Activated CD4-positive, alpha-beta T cell treated with anti-CD3 and anti-CD28 coated beads for 36 hours (primary cell): ENCODE results near the gene C1QB. TPM values are rescaled to one million over a fixed set of nuclear protein-coding genes. Genes with fewer than 3 reads are reported as not detected.
A peak's percentile ranks its signal among the peaks of the same experiment; 100 is the strongest.
"Not testable (repeated sequence)": the region's sequence is repeated elsewhere in the genome, so short reads cannot be mapped to it uniquely, and the experiment has no call there.

Experiments
- ATAC-seq: fragments of 200-7000 bp; cut with Tn5 transposase; one replicate; pipeline ENCODE4 v1.10.0; 2021; ENCODE audit warnings: mild to moderate bottlenecking, moderate library complexity
- CTCF ChIA-PET: fragments of 350-600 bp; sonication (Branson Sonifier 250); formaldehyde crosslinking; loops from one replicate; lab custom pipeline; 2021; ENCODE audit warnings: antibody characterized with exemption; lab: Charles Lee
- POLR2A ChIA-PET: fragments of 350-600 bp; sonication (Branson Sonifier 250); formaldehyde crosslinking; loops from one replicate; lab custom pipeline; 2021; ENCODE audit warnings: antibody characterized with exemption, inconsistent platforms; lab: Charles Lee
- DNase-seq: peaks from one replicate; pipeline ENCODE4 v3.0.0-alpha.2; 2020
- H3K27ac Mint-ChIP-seq: one replicate; pipeline ENCODE4 v1.8.0; 2021; ENCODE audit warnings: mixed read lengths
- H3K27me3 Mint-ChIP-seq: one replicate; pipeline ENCODE4 v1.8.0; 2021; ENCODE audit warnings: mixed read lengths
- H3K36me3 Mint-ChIP-seq: one replicate; pipeline ENCODE4 v1.8.0; 2021; ENCODE audit warnings: low read depth, mixed read lengths
- H3K4me1 Mint-ChIP-seq: one replicate; pipeline ENCODE4 v1.8.0; 2021; ENCODE audit warnings: mixed read lengths
- H3K4me3 Mint-ChIP-seq: one replicate; pipeline ENCODE4 v1.8.0; 2021; ENCODE audit warnings: mild to moderate bottlenecking, moderate library complexity, mixed read lengths
- H3K9me3 Mint-ChIP-seq: one replicate; pipeline ENCODE4 v1.8.0; 2021; ENCODE audit warnings: low read depth, mixed read lengths
- intact Hi-C, 2 experiments: fragments of 100-400 bp; cut with DNase I in 1 of 2; cut with micrococcal nuclease in 1 of 2; formaldehyde crosslinking; loops; one replicate each; pipeline versions ENCODE4 v1.14.2 to v1.15.1; 2022 to 2024; cut with DNase I, micrococcal nuclease
- microRNA-seq: library from miRNA; unstranded; fragments of <30 nt; microRNA quantifications from one replicate; pipeline ENCODE4 v1.2.0, GENCODE V29; 2021; ENCODE audit warnings: borderline replicate concordance
- total RNA-seq, 2 experiments: library from RNA; stranded (reverse); gene quantifications; one replicate each; pipeline ENCODE4 v1.2.3, GENCODE V29; 2021

Gene C1QB
- total RNA-seq, 2 experiments from 2014 or later: not detected

GRCh38 chr1:22705586-22705985 is 52.5 kb downstream of the C1QB start:
- ChIA-PET CTCF (interaction anchor here (0.7 to 3.4 kb wide), 9 partner anchors 15 to 258 kb away, joined by 3 to 24 read pairs (median 5); no protein-coding TSS in a partner anchor), POLR2A (no interaction called here)
- Mint-ChIP-seq H3K9me3 (no peaks in the 10 kb centered on the region), H3K36me3 (no peaks in the 10 kb centered on the region), H3K4me3 (no peak overlapping the region), H3K27ac (no peak overlapping the region), H3K27me3 (peaks cover 29% of the 10 kb centered on the region), H3K4me1 (peaks cover 2% of the 10 kb centered on the region)
- no peak for ATAC-seq
- DNase-seq: no peak
- intact Hi-C loops: no loop called here

- POLR2A ChIA-PET, intact Hi-C loops, DNase-seq, H3K27ac Mint-ChIP-seq, H3K4me1 Mint-ChIP-seq, ATAC-seq, H3K4me3 Mint-ChIP-seq, H3K36me3 Mint-ChIP-seq, H3K9me3 Mint-ChIP-seq, CTCF ChIA-PET: not testable (repeated sequence)
- peaks cover 29% of the 10 kb centered on the region for H3K27me3 Mint-ChIP-seq
Observed at GRCh38 chr1:22706100-22706499, 53.1 kb downstream of the C1QB start.

GRCh38 chr1:22708777-22709176 is 55.7 kb downstream of the C1QB start:
- no peak for DNase-seq
- intact Hi-C loops: no loop called here
- Mint-ChIP-seq H3K4me1 (peaks cover 11% of the 10 kb centered on the region), H3K27ac (no peak overlapping the region), H3K4me3 (no peak overlapping the region), H3K9me3 (no peaks in the 10 kb centered on the region), H3K36me3 (no peaks in the 10 kb centered on the region), H3K27me3 (peaks cover 48% of the 10 kb centered on the region)
- ChIA-PET POLR2A (no interaction called here), CTCF (interaction anchor here (1.3 kb wide), 1 partner anchor 9 kb away, joined by 3 read pairs; no protein-coding TSS in a partner anchor)
- no peak for ATAC-seq

- ATAC-seq: no peak
- Mint-ChIP-seq H3K9me3 (no peaks in the 10 kb centered on the region), H3K4me3 (no peak overlapping the region), H3K4me1 (peaks cover 11% of the 10 kb centered on the region), H3K36me3 (no peaks in the 10 kb centered on the region), H3K27ac (no peak overlapping the region), H3K27me3 (peaks cover 53% of the 10 kb centered on the region)
- no peak for DNase-seq
- ChIA-PET POLR2A (no interaction called here), CTCF (no interaction called here)
- intact Hi-C loops: no loop called here
Observed at GRCh38 chr1:22709227-22709626, 56.2 kb downstream of the C1QB start.

GRCh38 chr1:22709891-22710700 is 57.1 kb downstream of the C1QB start:
- Mint-ChIP-seq H3K4me1 (peaks cover 11% of the 10 kb centered on the region), H3K9me3 (no peaks in the 10 kb centered on the region), H3K27ac (no peak overlapping the region), H3K27me3 (peaks cover 61% of the 10 kb centered on the region), H3K4me3 (peak overlapping the region; percentile 18), H3K36me3 (no peaks in the 10 kb centered on the region)
- ChIA-PET POLR2A (no interaction called here), CTCF (no interaction called here)
- DNase-seq: peak; percentile 49
- ATAC-seq: peak; percentile 11
- intact Hi-C loops: no loop called here

GRCh38 chr1:22710701-22711049 is 57.6 kb downstream of the C1QB start, which contains the start of gene EPHB2:
Gene EPHB2 (plus strand): TSS chr1:22710839. CDS start chr1:22710983, 144 bp downstream.
- Mint-ChIP-seq H3K27me3 (peaks cover 57% of the 10 kb centered on the region), H3K36me3 (no peaks in the 10 kb centered on the region), H3K4me3 (peak within 1 kb of the TSS; percentile 18), H3K27ac (no peak within 1 kb of the TSS), H3K9me3 (no peaks in the 10 kb centered on the region), H3K4me1 (peaks cover 11% of the 10 kb centered on the region)
- intact Hi-C loops: no loop called here
- DNase-seq: peak; percentile 48
- POLR2A ChIA-PET: no interaction called here
- CTCF ChIA-PET: no interaction called here
- ATAC-seq: peak; percentile 57

- intact Hi-C loops: no loop called here
- Mint-ChIP-seq H3K27me3 (peaks cover 56% of the 10 kb centered on the region), H3K36me3 (no peaks in the 10 kb centered on the region), H3K9me3 (no peaks in the 10 kb centered on the region), H3K27ac (no peak overlapping the region), H3K4me3 (no peak overlapping the region), H3K4me1 (peaks cover 11% of the 10 kb centered on the region)
- DNase-seq: no peak
- ChIA-PET POLR2A (no interaction called here), CTCF (no interaction called here)
- ATAC-seq: peak; percentile 32
Observed at GRCh38 chr1:22711071-22711470, 58.0 kb downstream of the C1QB start.

Small RNA genes lying within 50 kb of the gene (microRNA-seq; reads per million reads assigned to microRNA genes)
- not detected for gene MIR6127

Other genes with a start within 250 kb of the C1QB start
- gene ZBTB40, start 201.4 kb upstream of the C1QB start, total RNA-seq: 10 to 100 TPM; 12.7 to 13.5 TPM
- not detected for gene EPHA8, start 89.7 kb upstream of the C1QB start, total RNA-seq
- gene C1QA, start 16.6 kb upstream of the C1QB start, total RNA-seq: not detected
- gene C1QC, start 9.6 kb upstream of the C1QB start, total RNA-seq: not detected
- not detected for gene EPHB2, start 57.6 kb downstream of the C1QB start, total RNA-seq